ENCODE results near the gene BCL2L13.

Gene BCL2L13

GRCh38 chr22:17717708-17718107 lies 79.2 kb downstream of the BCL2L13 start:
- DNase-seq (ENCODE audit: low read depth) = peak; percentile 90
- TF ChIP-seq, protein P1, sequence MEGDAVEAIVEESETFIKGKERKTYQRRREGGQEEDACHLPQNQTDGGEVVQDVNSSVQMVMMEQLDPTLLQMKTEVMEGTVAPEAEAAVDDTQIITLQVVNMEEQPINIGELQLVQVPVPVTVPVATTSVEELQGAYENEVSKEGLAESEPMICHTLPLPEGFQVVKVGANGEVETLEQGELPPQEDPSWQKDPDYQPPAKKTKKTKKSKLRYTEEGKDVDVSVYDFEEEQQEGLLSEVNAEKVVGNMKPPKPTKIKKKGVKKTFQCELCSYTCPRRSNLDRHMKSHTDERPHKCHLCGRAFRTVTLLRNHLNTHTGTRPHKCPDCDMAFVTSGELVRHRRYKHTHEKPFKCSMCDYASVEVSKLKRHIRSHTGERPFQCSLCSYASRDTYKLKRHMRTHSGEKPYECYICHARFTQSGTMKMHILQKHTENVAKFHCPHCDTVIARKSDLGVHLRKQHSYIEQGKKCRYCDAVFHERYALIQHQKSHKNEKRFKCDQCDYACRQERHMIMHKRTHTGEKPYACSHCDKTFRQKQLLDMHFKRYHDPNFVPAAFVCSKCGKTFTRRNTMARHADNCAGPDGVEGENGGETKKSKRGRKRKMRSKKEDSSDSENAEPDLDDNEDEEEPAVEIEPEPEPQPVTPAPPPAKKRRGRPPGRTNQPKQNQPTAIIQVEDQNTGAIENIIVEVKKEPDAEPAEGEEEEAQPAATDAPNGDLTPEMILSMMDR (conservative IDR thresholded peaks at IDR 0.05; ENCODE audit: low read length) = no peak

DNA sequence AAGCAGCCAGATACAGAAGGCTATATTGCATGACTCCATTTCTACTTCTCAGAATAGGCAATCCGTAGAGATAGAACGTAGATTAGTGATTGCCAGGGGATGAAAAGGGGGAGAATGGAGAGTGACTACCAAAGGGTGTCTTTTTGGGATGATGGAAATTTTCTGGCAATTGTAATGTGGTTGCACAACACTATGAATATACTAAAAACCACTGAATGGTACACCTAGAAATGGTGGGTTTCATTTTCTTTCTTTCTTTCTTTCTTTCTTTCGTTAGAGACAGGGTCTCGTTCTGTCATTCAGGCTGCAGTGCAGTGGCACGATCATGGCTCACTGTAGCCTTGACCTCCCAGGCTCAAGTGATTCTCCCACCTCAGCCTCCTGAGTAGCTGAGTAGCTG lies 81.4 kb downstream of the BCL2L13 start:
- TF ChIP-seq, protein P1 (conservative IDR thresholded peaks at IDR 0.05; ENCODE audit: low read length) = no peak
- no peak for DNase-seq (ENCODE audit: low read depth)
- no peak overlapping the region for H3K4me3 ChIP-seq (ENCODE audit: low read length)

More at GRCh38 chr22:17717708-17718107, 79.2 kb downstream of the BCL2L13 start:
- no peak overlapping the region for H3K4me3 ChIP-seq (ENCODE audit: low read length)

DNA sequence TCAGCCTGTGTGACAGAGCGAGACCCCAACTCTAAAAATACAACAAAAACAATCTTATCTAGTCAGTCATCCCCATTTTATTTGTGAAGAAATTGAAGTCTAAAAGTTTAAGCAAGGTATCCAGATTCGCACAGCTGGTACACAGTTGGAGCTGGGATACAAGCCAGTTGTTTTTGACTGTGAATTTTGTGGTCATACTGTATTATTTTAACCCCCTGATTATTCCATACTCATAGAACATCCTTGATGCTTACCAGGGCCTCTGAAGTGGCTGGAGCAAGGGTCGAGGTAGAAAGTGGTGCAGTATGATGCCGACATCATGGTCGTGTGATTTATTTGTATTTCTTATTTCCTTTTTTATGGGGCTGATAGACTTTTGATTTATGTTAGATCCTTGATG lies 85.7 kb downstream of the BCL2L13 start:
- H3K4me3 ChIP-seq (ENCODE audit: low read length) = no peak overlapping the region
- TF ChIP-seq, protein P1 (conservative IDR thresholded peaks at IDR 0.05; ENCODE audit: low read length) = no peak
- peak; percentile 42 for DNase-seq (ENCODE audit: low read depth)

- DNase-seq (ENCODE audit: low read depth) = no peak
- H3K4me3 ChIP-seq (ENCODE audit: low read length) = no peak overlapping the region
- TF ChIP-seq, protein P1 (conservative IDR thresholded peaks at IDR 0.05; ENCODE audit: low read length) = no peak
These were observed 86.3 kb downstream of the BCL2L13 start for GRCh38 chr22:17724678-17725499.

- TF ChIP-seq, protein P1 (conservative IDR thresholded peaks at IDR 0.05; ENCODE audit: low read length) = no peak
- no peak overlapping the region for H3K4me3 ChIP-seq (ENCODE audit: low read length)
- no peak for DNase-seq (ENCODE audit: low read depth)
These were observed 86.9 kb downstream of the BCL2L13 start for GRCh38 chr22:17725500-17725796.

- peak; percentile 45 for DNase-seq (ENCODE audit: low read depth)
- TF ChIP-seq, protein P1 (conservative IDR thresholded peaks at IDR 0.05; ENCODE audit: low read length) = no peak
- no peak overlapping the region for H3K4me3 ChIP-seq (ENCODE audit: low read length)
These were observed 87.7 kb downstream of the BCL2L13 start for GRCh38 chr22:17726006-17726927.
